IMR-90 (cell line): ENCODE data around the gene KLHL14. TPM values are rescaled to one million over a fixed set of nuclear protein-coding genes. Genes with fewer than 3 reads are reported as not detected.

Experiments used
- ATAC-seq: fragments of 200-7000 bp; cut with Tn5 transposase; 2 replicates; pipeline ENCODE4 v1.9.1; 2020; ENCODE audit warnings: low read depth, mild to moderate bottlenecking, moderate library complexity
- BruUV-seq: library from RNA; stranded (reverse); fragments of 400-500 nt; replicated peaks from 2 replicates; lab custom pipeline; 2021; lab: Mats Ljungman, UMichigan
- CTCF ChIA-PET: fragments of 300-600 bp; formaldehyde crosslinking; extraction: SDS; loops from one replicate; lab custom pipeline; 2021; ENCODE audit warnings: antibody characterized with exemption; lab: Yijun Ruan, JAX
- POLR2A ChIA-PET: fragments of 300-600 bp; sonication (Branson Sonifier 250); formaldehyde crosslinking; loops from one replicate; lab custom pipeline; 2022; ENCODE audit warnings: antibody characterized with exemption; ENCODE audit not compliant: unreplicated experiment; lab: Charles Lee
- DNase-seq: peaks from one replicate; pipeline ENCODE4 v3.0.0; 2013
- H2AFZ ChIP-seq: replicated peaks from 2 replicates; pipeline ENCODE3; 2013; ENCODE audit warnings: low read length, mild to moderate bottlenecking; ENCODE audit not compliant: poor library complexity
- H2AK5ac ChIP-seq: 2 replicates; pipeline ENCODE4 v1.6.1; 2013; ENCODE audit warnings: low read depth, low read length, inconsistent platforms
- H2AK9ac ChIP-seq: replicated peaks from 2 replicates; pipeline ENCODE3; 2013; ENCODE audit warnings: mild to moderate bottlenecking, low read depth, low read length, moderate library complexity; ENCODE audit not compliant: poor library complexity
- H2BK120ac ChIP-seq: 2 replicates; pipeline ENCODE4 v1.6.1; 2013; ENCODE audit warnings: low read depth, low read length, inconsistent platforms
- H2BK15ac ChIP-seq: 3 replicates; pipeline ENCODE4 v1.6.1; 2013; ENCODE audit warnings: low read depth, low read length, inconsistent platforms
- H2BK20ac ChIP-seq: 2 replicates; pipeline ENCODE4 v1.6.1; 2013; ENCODE audit warnings: low read depth, mild to moderate bottlenecking, inconsistent platforms, low read length, moderate library complexity
- H2BK5ac ChIP-seq: 2 replicates; pipeline ENCODE4 v1.6.1; 2013; ENCODE audit warnings: mild to moderate bottlenecking, low read depth, low read length, inconsistent platforms; ENCODE audit not compliant: poor library complexity, severe bottlenecking
- H3K14ac ChIP-seq: replicated peaks from 2 replicates; pipeline ENCODE4 v1.6.1; 2013; ENCODE audit warnings: low read depth, low read length, inconsistent platforms
- H3K18ac ChIP-seq: 2 replicates; pipeline ENCODE4 v1.6.1; 2013; ENCODE audit warnings: low read depth, low read length, control low read depth
- H3K23ac ChIP-seq: 2 replicates; pipeline ENCODE4 v1.6.1; 2013; ENCODE audit warnings: low read depth, low read length, inconsistent platforms
- H3K27ac ChIP-seq: 2 replicates; pipeline ENCODE4 v1.5.1; 2013; ENCODE audit warnings: mild to moderate bottlenecking, control low read depth, low read length; ENCODE audit not compliant: insufficient read depth
- H3K27me3 ChIP-seq: 2 replicates; pipeline ENCODE4 v1.6.1; 2013; ENCODE audit warnings: low read length; ENCODE audit not compliant: control insufficient read depth, insufficient read depth
- H3K36me3 ChIP-seq: 2 replicates; pipeline ENCODE4 v1.6.1; 2013; ENCODE audit warnings: low read length, mixed read lengths; ENCODE audit not compliant: control insufficient read depth, insufficient read depth
- H3K4ac ChIP-seq: 2 replicates; pipeline ENCODE4 v1.6.1; 2013; ENCODE audit warnings: low read depth, low read length, inconsistent platforms
- H3K4me1 ChIP-seq: 2 replicates; pipeline ENCODE4 v1.6.1; 2013; ENCODE audit warnings: low read length, mixed read lengths; ENCODE audit not compliant: control insufficient read depth, insufficient read depth
- H3K4me2 ChIP-seq: 2 replicates; pipeline ENCODE4 v1.6.1; 2013; ENCODE audit warnings: low read depth, mild to moderate bottlenecking, control low read depth, low read length, moderate library complexity
- H3K4me3 ChIP-seq: 2 replicates; pipeline ENCODE4 v1.5.1; 2013; ENCODE audit warnings: low read depth, mild to moderate bottlenecking, control low read depth, low read length, moderate library complexity; ENCODE audit not compliant: insufficient read depth
- H3K56ac ChIP-seq: 2 replicates; pipeline ENCODE4 v1.6.1; 2013; ENCODE audit warnings: low read length, inconsistent platforms; ENCODE audit not compliant: insufficient read depth; ENCODE audit errors: extremely low read depth
- H3K79me1 ChIP-seq, 2 experiments: 2 replicates each; pipeline ENCODE4 v1.6.1; 2013; ENCODE audit warnings: low read length in 2 of 2, inconsistent platforms in 1 of 2, low read depth in 1 of 2
- H3K9ac ChIP-seq: 2 replicates; pipeline ENCODE4 v1.6.1; 2013; ENCODE audit warnings: low read depth, low read length, control low read depth
- H3K9me1 ChIP-seq: 2 replicates; pipeline ENCODE4 v1.6.1; 2013; ENCODE audit warnings: low read length, inconsistent platforms; ENCODE audit not compliant: insufficient read depth
- H3K9me3 ChIP-seq: 2 replicates; pipeline ENCODE4 v1.6.1; 2013; ENCODE audit warnings: low read length; ENCODE audit not compliant: control insufficient read depth, insufficient read depth
- H4K20me1 ChIP-seq: 2 replicates; pipeline ENCODE4 v1.6.1; 2013; ENCODE audit warnings: low read length, inconsistent platforms; ENCODE audit not compliant: insufficient read depth
- H4K5ac ChIP-seq: 2 replicates; pipeline ENCODE4 v1.6.1; 2013; ENCODE audit warnings: mild to moderate bottlenecking, low read depth, low read length, control low read depth
- H4K8ac ChIP-seq, 2 experiments: 2 replicates each; pipeline ENCODE4 v1.6.1; 2013; ENCODE audit warnings: low read depth in 2 of 2, low read length in 2 of 2, control low read depth in 1 of 2, inconsistent platforms in 1 of 2
- H4K91ac ChIP-seq: 2 replicates; pipeline ENCODE4 v1.6.1; 2013; ENCODE audit warnings: low read depth, low read length, inconsistent platforms; ENCODE audit not compliant: insufficient read depth
- BHLHE40 ChIP-seq: fragments of 150-350 bp; IDR thresholded peaks from 2 replicates; pipeline ENCODE4 v1.6.1; 2016; ENCODE audit warnings: mild to moderate bottlenecking, low read depth, low read length
- CEBPB ChIP-seq: IDR thresholded peaks from 2 replicates; pipeline ENCODE4 v1.6.1; 2012; ENCODE audit warnings: low read depth, low read length, improper control_type of control experiment
- CHD1 ChIP-seq: IDR thresholded peaks from 2 replicates; pipeline ENCODE4 v1.6.1; 2012; ENCODE audit warnings: low read depth, low read length, improper control_type of control experiment
- FOS ChIP-seq: fragments of 150-350 bp; IDR thresholded peaks from 2 replicates; pipeline ENCODE4 v1.6.1; 2016; ENCODE audit warnings: low read depth, low read length
- MAZ ChIP-seq: IDR thresholded peaks from 2 replicates; pipeline ENCODE4 v1.6.1; 2012; ENCODE audit warnings: low read depth, mild to moderate bottlenecking, low read length, improper control_type of control experiment, moderate library complexity, borderline replicate concordance
- MXI1 ChIP-seq: IDR thresholded peaks from 2 replicates; pipeline ENCODE4 v1.6.1; 2012; ENCODE audit warnings: low read depth, mild to moderate bottlenecking, low read length, moderate library complexity, borderline replicate concordance
- NFE2L2 ChIP-seq: fragments of 150-350 bp; IDR thresholded peaks from 2 replicates; pipeline ENCODE4 v1.6.1; 2016; ENCODE audit warnings: low read depth, mild to moderate bottlenecking, low read length
- POLR2A ChIP-seq: IDR thresholded peaks from 2 replicates; pipeline ENCODE4 v1.6.1; 2012; ENCODE audit warnings: mild to moderate bottlenecking, low read depth, low read length
- RCOR1 ChIP-seq: IDR thresholded peaks from 2 replicates; pipeline ENCODE4 v1.6.1; 2012; ENCODE audit warnings: mild to moderate bottlenecking, low read length, improper control_type of control experiment; ENCODE audit not compliant: insufficient replicate concordance
- RFX5 ChIP-seq: IDR thresholded peaks from 2 replicates; pipeline ENCODE4 v1.8.0; 2012; ENCODE audit warnings: low read depth, mild to moderate bottlenecking, low read length, moderate library complexity
- WGBS, 2 experiments: methylation state at CpG; one replicate each; pipeline versions ENCODE4 v1.1.5 to v1.1.7; 2013; ENCODE audit warnings: missing lambda C conversion rate in 2 of 2; ENCODE audit not compliant: insufficient read length in 1 of 2; ENCODE audit errors: extremely low coverage in 2 of 2; 5-methylcytosine and 5-hydroxymethylcytosine counted together
- dilution Hi-C: fragments of 300-500 bp; cut with HindIII; formaldehyde crosslinking; loops from one replicate; pipeline ENCODE4 v1.14.3; 2018; ENCODE audit warnings: low sequenced_read_pairs; ENCODE audit not compliant: unreplicated experiment
- in situ Hi-C: fragments of 300-500 bp; cut with MboI; formaldehyde crosslinking; loops from 3 replicates; pipeline ENCODE4 v1.14.3; 2019; ENCODE audit warnings: low sequenced_read_pairs, inconsistent platforms, mixed read lengths
- intact Hi-C: fragments of 100-400 bp; cut with micrococcal nuclease; formaldehyde crosslinking; loops from 2 replicates; pipeline ENCODE4 v1.10.0; 2022
- polyA plus RNA-seq, 3 experiments: library from polyadenylated mRNA; depleted of rRNA; stranded (reverse); fragments of >200 nt; gene quantifications; 2 replicates each; pipeline ENCODE4 v1.2.3, GENCODE V29; 2012; ENCODE audit warnings: low replicate concordance in 1 of 3
- total RNA-seq: library from RNA; depleted of rRNA; stranded (reverse); fragments of >200 nt; gene quantifications from 2 replicates; pipeline ENCODE4 v1.2.3, GENCODE V29; 2012
- TF ChIP-seq, protein P1 (sequence below): conservative IDR thresholded peaks from 2 replicates; pipeline ENCODE4 v1.5.1; 2012; ENCODE audit warnings: mild to moderate bottlenecking, low read depth, low read length, improper control_type of control experiment
- TF ChIP-seq, protein P2 (sequence below): fragments of 150-350 bp; IDR thresholded peaks from 2 replicates; pipeline ENCODE4 v1.6.1; 2016; ENCODE audit warnings: low read depth, mild to moderate bottlenecking, low read length, moderate library complexity, borderline replicate concordance

Gene KLHL14
- total and polyA plus RNA-seq, 2 of the 4 experiments (the other 2 are of a cell fraction): not detected

DNA sequence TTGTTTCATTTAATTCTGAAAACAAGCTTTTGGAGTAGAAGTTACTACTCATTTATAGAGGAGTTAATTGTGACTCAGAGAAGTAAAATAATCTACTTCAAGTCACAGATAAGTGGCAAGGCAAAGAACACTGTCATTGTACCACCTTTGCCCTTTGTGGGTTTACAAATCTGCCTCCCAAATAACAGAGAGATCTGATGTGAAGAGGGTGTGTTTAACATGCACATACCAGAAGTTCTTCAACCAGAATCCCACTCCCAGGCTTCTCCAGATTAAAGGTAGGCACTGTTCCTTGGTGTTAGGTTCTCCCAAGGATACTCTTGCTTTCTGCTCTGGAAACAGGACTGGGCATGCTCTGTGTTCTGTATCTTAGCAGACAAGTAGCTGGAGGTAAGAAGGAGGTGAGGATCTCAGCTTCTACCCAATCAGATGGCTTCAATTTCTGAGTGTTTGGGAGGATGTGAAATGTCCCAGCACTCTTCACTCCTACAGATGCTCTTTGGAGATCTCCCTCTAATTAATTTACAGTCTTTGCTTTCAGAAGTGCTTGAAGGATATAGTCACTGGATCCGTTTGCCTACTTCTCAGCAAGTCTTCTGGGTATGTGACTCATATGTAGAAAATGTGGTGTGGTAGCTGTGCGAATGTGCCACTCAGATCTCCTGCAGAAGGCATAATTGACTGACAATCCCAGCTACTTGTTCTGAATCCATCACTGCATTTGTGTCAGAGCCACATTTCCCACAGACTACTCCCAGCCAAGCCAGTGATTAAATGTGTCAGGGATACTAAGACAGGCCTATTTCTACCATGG is 111.1 kb downstream of the KLHL14 start:
- no peaks in the 10 kb centered on the region for H3K9me1 ChIP-seq
- dilution Hi-C loops (no loop called here), in situ Hi-C loops (no loop called here), intact Hi-C loops (no loop called here)
- no peak overlapping the region for H4K8ac ChIP-seq
- H3K4me2 ChIP-seq: no peak overlapping the region
- no peak overlapping the region for H3K27ac ChIP-seq
- no CpG with 5 or more reads among the region's 2 CpGs for WGBS, 2 experiments
- H3K4me1 ChIP-seq: no peaks in the 10 kb centered on the region
- H2BK15ac ChIP-seq: no peak overlapping the region
- ChIA-PET CTCF (no interaction called here), POLR2A (no interaction called here)
- DNase-seq: no peak
- H2AK9ac ChIP-seq: no peak overlapping the region
- no peak overlapping the region for H4K91ac ChIP-seq
- no peak overlapping the region for H4K5ac ChIP-seq
- H2AFZ ChIP-seq: no peak overlapping the region
- no peaks in the 10 kb centered on the region for H3K79me1 ChIP-seq
- ATAC-seq: no peak
- no peak overlapping the region for H3K18ac ChIP-seq
- H4K20me1 ChIP-seq: no peaks in the 10 kb centered on the region
- H3K36me3 ChIP-seq: no peaks in the 10 kb centered on the region
- H3K9me3 ChIP-seq: no peaks in the 10 kb centered on the region
- H3K4me3 ChIP-seq: no peak overlapping the region
- H2BK5ac ChIP-seq: no peak overlapping the region
- H3K14ac ChIP-seq: no peak overlapping the region
- H3K9ac ChIP-seq: no peak overlapping the region
- H2BK120ac ChIP-seq: no peak overlapping the region
- no peak for TF ChIP-seq MAZ
- no peak for TF ChIP-seq RFX5
- TF ChIP-seq, protein P1, sequence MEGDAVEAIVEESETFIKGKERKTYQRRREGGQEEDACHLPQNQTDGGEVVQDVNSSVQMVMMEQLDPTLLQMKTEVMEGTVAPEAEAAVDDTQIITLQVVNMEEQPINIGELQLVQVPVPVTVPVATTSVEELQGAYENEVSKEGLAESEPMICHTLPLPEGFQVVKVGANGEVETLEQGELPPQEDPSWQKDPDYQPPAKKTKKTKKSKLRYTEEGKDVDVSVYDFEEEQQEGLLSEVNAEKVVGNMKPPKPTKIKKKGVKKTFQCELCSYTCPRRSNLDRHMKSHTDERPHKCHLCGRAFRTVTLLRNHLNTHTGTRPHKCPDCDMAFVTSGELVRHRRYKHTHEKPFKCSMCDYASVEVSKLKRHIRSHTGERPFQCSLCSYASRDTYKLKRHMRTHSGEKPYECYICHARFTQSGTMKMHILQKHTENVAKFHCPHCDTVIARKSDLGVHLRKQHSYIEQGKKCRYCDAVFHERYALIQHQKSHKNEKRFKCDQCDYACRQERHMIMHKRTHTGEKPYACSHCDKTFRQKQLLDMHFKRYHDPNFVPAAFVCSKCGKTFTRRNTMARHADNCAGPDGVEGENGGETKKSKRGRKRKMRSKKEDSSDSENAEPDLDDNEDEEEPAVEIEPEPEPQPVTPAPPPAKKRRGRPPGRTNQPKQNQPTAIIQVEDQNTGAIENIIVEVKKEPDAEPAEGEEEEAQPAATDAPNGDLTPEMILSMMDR: no peak
- TF ChIP-seq POLR2A: no peak
- TF ChIP-seq NFE2L2: no peak
- no peak for TF ChIP-seq CHD1
- no peak for TF ChIP-seq FOS
- no peak for TF ChIP-seq CEBPB
- no peak for TF ChIP-seq MXI1
- TF ChIP-seq RCOR1: no peak
- TF ChIP-seq BHLHE40: no peak
- TF ChIP-seq, protein P2, sequence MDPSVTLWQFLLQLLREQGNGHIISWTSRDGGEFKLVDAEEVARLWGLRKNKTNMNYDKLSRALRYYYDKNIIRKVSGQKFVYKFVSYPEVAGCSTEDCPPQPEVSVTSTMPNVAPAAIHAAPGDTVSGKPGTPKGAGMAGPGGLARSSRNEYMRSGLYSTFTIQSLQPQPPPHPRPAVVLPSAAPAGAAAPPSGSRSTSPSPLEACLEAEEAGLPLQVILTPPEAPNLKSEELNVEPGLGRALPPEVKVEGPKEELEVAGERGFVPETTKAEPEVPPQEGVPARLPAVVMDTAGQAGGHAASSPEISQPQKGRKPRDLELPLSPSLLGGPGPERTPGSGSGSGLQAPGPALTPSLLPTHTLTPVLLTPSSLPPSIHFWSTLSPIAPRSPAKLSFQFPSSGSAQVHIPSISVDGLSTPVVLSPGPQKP: no peak
- no peak overlapping the region for H3K56ac ChIP-seq
- no peak overlapping the region for H3K23ac ChIP-seq
- no TSS peak for BruUV-seq
- H2BK20ac ChIP-seq: no peak overlapping the region
- no peak overlapping the region for H3K4ac ChIP-seq
- H2AK5ac ChIP-seq: no peak overlapping the region
- no peaks in the 10 kb centered on the region for H3K27me3 ChIP-seq
